GM23248 (cell line): Measurements from ENCODE around the gene HCST. TPM values are rescaled to one million over a fixed set of nuclear protein-coding genes. Genes with fewer than 3 reads are reported as not detected.
A peak's percentile ranks its signal among the peaks of the same experiment; 100 is the strongest.

ENCODE experiments used
- DNase-seq: peaks from one replicate; pipeline ENCODE4 v3.0.0-alpha.2; 2015
- H2AFZ ChIP-seq: fragments of 200-600 bp; sonication (generic); 2 replicates; pipeline ENCODE4 v1.6.1; 2016; ENCODE audit warnings: antibody characterized with exemption
- H3F3A ChIP-seq: fragments of 200-600 bp; sonication (generic); 2 replicates; pipeline ENCODE4 v1.6.1; 2016; ENCODE audit warnings: mild to moderate bottlenecking, antibody characterized with exemption, mixed run types; ENCODE audit not compliant: insufficient read depth
- H3K27ac ChIP-seq: fragments of 200-600 bp; sonication (generic); 2 replicates; pipeline ENCODE4 v1.5.1; 2016; ENCODE audit warnings: mild to moderate bottlenecking
- H3K27me3 ChIP-seq: fragments of 200-600 bp; sonication (generic); replicated peaks from 2 replicates; pipeline ENCODE4 v1.6.1; 2016; ENCODE audit warnings: mild to moderate bottlenecking; ENCODE audit not compliant: insufficient read depth
- H3K36me3 ChIP-seq: fragments of 200-600 bp; sonication (generic); 2 replicates; pipeline ENCODE4 v1.6.1; 2016; ENCODE audit warnings: low read depth, mild to moderate bottlenecking
- H3K4me1 ChIP-seq: fragments of 200-600 bp; sonication (generic); 2 replicates; pipeline ENCODE4 v1.6.1; 2016; ENCODE audit warnings: mild to moderate bottlenecking; ENCODE audit not compliant: insufficient read depth
- H3K4me2 ChIP-seq: fragments of 200-600 bp; sonication (generic); one replicate; pipeline ENCODE4 v1.6.1; 2016; ENCODE audit warnings: mild to moderate bottlenecking; ENCODE audit not compliant: unreplicated experiment
- H3K4me3 ChIP-seq: fragments of 200-600 bp; sonication (generic); 2 replicates; pipeline ENCODE4 v1.5.1; 2016; ENCODE audit warnings: mild to moderate bottlenecking
- H3K79me2 ChIP-seq: fragments of 200-600 bp; sonication (generic); 2 replicates; pipeline ENCODE4 v1.6.1; 2016; ENCODE audit warnings: mild to moderate bottlenecking; ENCODE audit not compliant: insufficient read depth
- H3K9ac ChIP-seq: fragments of 200-600 bp; sonication (generic); 2 replicates; pipeline ENCODE4 v1.6.1; 2016; ENCODE audit warnings: mild to moderate bottlenecking
- H3K9me2 ChIP-seq: fragments of 200-600 bp; sonication (generic); 2 replicates; pipeline ENCODE4 v1.6.1; 2016; ENCODE audit warnings: mixed run types, mild to moderate bottlenecking, moderate library complexity; ENCODE audit not compliant: insufficient read depth
- H3K9me3 ChIP-seq: fragments of 200-600 bp; sonication (generic); one replicate; pipeline ENCODE4 v1.6.1; 2017; ENCODE audit warnings: low read depth
- H4K20me1 ChIP-seq: fragments of 200-600 bp; sonication (generic); 2 replicates; pipeline ENCODE4 v1.6.0; 2016; ENCODE audit not compliant: insufficient read depth
- EZH2 ChIP-seq: fragments of 200-600 bp; sonication (generic); IDR thresholded peaks from 2 replicates; pipeline ENCODE4 v1.6.1; 2018; ENCODE audit warnings: antibody characterized with exemption, mild to moderate bottlenecking; ENCODE audit not compliant: insufficient read depth, poor library complexity, severe bottlenecking
- EZH2phosphoT487 ChIP-seq: fragments of 200-600 bp; sonication (generic); IDR thresholded peaks from 2 replicates; pipeline ENCODE4 v1.6.1; 2018; ENCODE audit warnings: antibody characterized with exemption, moderate library complexity, mild to moderate bottlenecking, low read depth; ENCODE audit not compliant: insufficient read depth
- WGBS, 2 experiments: methylation state at CpG; one replicate each; pipeline ENCODE4 v1.1.6; 2015 to 2017; ENCODE audit warnings: low lambda C conversion rate in 2 of 2, low coverage in 1 of 2; ENCODE audit errors: missing lambda C conversion rate in 2 of 2; 5-methylcytosine and 5-hydroxymethylcytosine counted together
- in situ Hi-C: fragments of 300-500 bp; cut with MboI; formaldehyde crosslinking; loops from 2 replicates; pipeline ENCODE4 v1.15.0; 2020
- polyA plus RNA-seq: library from polyadenylated mRNA; unstranded; fragments of >200 nt; fragmentation: Nextera tagmentation; extraction: Ambion mirVana; gene quantifications from 2 replicates; pipeline ENCODE4 v1.2.1, GENCODE V29; 2016
- total RNA-seq: library from RNA; depleted of rRNA; stranded (reverse); fragments of >200 nt; shearing (Covaris generic); gene quantifications from 2 replicates; pipeline ENCODE4 v1.2.3, GENCODE V29; 2014

HCST gene
- total and polyA plus RNA-seq, 2 experiments from 2014 or later = 11.3 TPM; not detected in 1

GRCh38 chr19:35903550-35904179 is 1.3 kb downstream of the HCST start:
- Histone ChIP-seq H3K9ac (peak overlapping the region; percentile 48), H3F3A (peaks cover 18% of the 10 kb centered on the region), H4K20me1 (no peaks in the 10 kb centered on the region), H3K4me3 (no peak overlapping the region), H2AFZ (peak overlapping the region; percentile 32), H3K36me3 (no peaks in the 10 kb centered on the region), H3K9me3 (no peaks in the 10 kb centered on the region), H3K9me2 (no peaks in the 10 kb centered on the region), H3K27ac (no peak overlapping the region), H3K27me3 (no peaks in the 10 kb centered on the region), H3K79me2 (peaks cover 7% of the 10 kb centered on the region), H3K4me1 (peaks cover 34% of the 10 kb centered on the region), H3K4me2 (peak overlapping the region; percentile 18)
- in situ Hi-C loops = no loop called here
- TF ChIP-seq EZH2phosphoT487 (no peak), EZH2 (no peak)
- WGBS, 2 experiments = 24 to 27% methylated on average over 24 of the region's 24 CpGs
- DNase-seq = peak; percentile 61

- Histone ChIP-seq H3K9ac (no peak overlapping the region), H3K27ac (no peak overlapping the region), H3K4me3 (no peak overlapping the region), H2AFZ (no peak overlapping the region), H3K9me2 (no peaks in the 10 kb centered on the region), H3K36me3 (no peaks in the 10 kb centered on the region), H3K4me1 (peaks cover 34% of the 10 kb centered on the region), H3K9me3 (no peaks in the 10 kb centered on the region), H3F3A (peaks cover 18% of the 10 kb centered on the region), H4K20me1 (no peaks in the 10 kb centered on the region), H3K79me2 (no peaks in the 10 kb centered on the region), H3K4me2 (no peak overlapping the region), H3K27me3 (no peaks in the 10 kb centered on the region)
- in situ Hi-C loops = no loop called here
- DNase-seq = no peak
- 68 to 69% methylated on average over 10 of the region's 10 CpGs for WGBS, 2 experiments
- TF ChIP-seq EZH2 (no peak), EZH2phosphoT487 (no peak)
These were observed 2.2 kb downstream of the HCST start for GRCh38 chr19:35904311-35905068.

GRCh38 chr19:35905178-35905727 is 2.9 kb downstream of the HCST start:
- WGBS, 2 experiments = 80 to 81% methylated on average over 6 of the region's 6 CpGs
- Histone ChIP-seq H3K9ac (no peak overlapping the region), H3K9me2 (no peaks in the 10 kb centered on the region), H2AFZ (no peak overlapping the region), H3F3A (peaks cover 18% of the 10 kb centered on the region), H3K4me2 (no peak overlapping the region), H3K79me2 (no peaks in the 10 kb centered on the region), H4K20me1 (no peaks in the 10 kb centered on the region), H3K9me3 (no peaks in the 10 kb centered on the region), H3K27ac (no peak overlapping the region), H3K36me3 (no peaks in the 10 kb centered on the region), H3K4me1 (peaks cover 34% of the 10 kb centered on the region), H3K4me3 (no peak overlapping the region), H3K27me3 (no peaks in the 10 kb centered on the region)
- no peak for DNase-seq
- no peak for TF ChIP-seq EZH2
- TF ChIP-seq EZH2phosphoT487 = no peak
- in situ Hi-C loops = no loop called here

GRCh38 chr19:35907377-35907745 is 5.0 kb downstream of the HCST start:
- no peak overlapping the region for H2AFZ ChIP-seq
- no peaks in the 10 kb centered on the region for H3K9me2 ChIP-seq
- peaks cover 4% of the 10 kb centered on the region; the same call in 1 of the 2 replicates for H3F3A ChIP-seq
- no peak for TF ChIP-seq EZH2
- H3K27me3 ChIP-seq = no peaks in the 10 kb centered on the region
- H3K9me3 ChIP-seq = no peaks in the 10 kb centered on the region
- no peak overlapping the region for H3K27ac ChIP-seq
- no peak for DNase-seq
- in situ Hi-C loops = no loop called here
- no peak overlapping the region for H3K9ac ChIP-seq
- H3K4me2 ChIP-seq = no peak overlapping the region
- H3K79me2 ChIP-seq = no peaks in the 10 kb centered on the region
- H3K36me3 ChIP-seq = no peaks in the 10 kb centered on the region
- no peaks in the 10 kb centered on the region for H4K20me1 ChIP-seq
- H3K4me3 ChIP-seq = no peak overlapping the region
- H3K4me1 ChIP-seq = peaks cover 19% of the 10 kb centered on the region
- 44 to 45% methylated on average over 11 to 12 of the region's 12 CpGs for WGBS, 2 experiments
